Uterus (tissue), 2 donors: ENCODE results near the gene SLC30A7.

ENCODE experiments used
- POLR2A ChIP-seq, 2 donors: fragments of 450-650 bp; IDR thresholded peaks; one replicate each; pipeline ENCODE4 v1.6.1; 2016; ENCODE audit warnings: antibody characterized with exemption in 2 of 2, mild to moderate bottlenecking in 1 of 2, moderate library complexity in 1 of 2
- TF ChIP-seq, protein P1 (sequence below), 4 experiments: fragments of 200-600 bp in 2 of 4; fragments of 450-650 bp in 2 of 4; sonication (generic) in 2 of 4; IDR thresholded peaks; one replicate each; pipeline ENCODE4 v1.5.1; 2016 to 2019; ENCODE audit warnings: antibody characterized with exemption in 4 of 4, mild to moderate bottlenecking in 2 of 4, moderate library complexity in 1 of 4

DNA sequence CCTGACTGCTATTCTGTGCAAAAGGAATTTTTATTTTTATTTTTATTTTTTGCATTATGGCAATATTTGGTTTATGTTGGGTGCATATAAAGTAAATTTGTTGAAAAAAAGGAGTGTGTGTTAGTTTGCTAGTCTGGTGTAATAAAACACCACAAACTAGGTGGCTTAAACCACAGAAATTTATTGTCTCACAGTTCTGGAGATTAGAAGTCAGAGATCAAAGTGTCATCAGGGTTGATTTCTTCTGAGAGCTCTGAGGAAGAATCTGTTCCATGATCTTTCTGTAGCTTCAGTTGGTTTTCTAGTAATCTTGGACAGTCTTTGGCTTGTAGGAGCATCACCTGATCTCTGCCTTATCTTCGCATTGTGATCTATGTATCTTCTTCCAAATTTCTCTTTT, 6.5 kb downstream of the SLC30A7 start:
- no peak for TF ChIP-seq POLR2A (IDR thresholded peaks at IDR 0.05)
- TF ChIP-seq, protein P1, sequence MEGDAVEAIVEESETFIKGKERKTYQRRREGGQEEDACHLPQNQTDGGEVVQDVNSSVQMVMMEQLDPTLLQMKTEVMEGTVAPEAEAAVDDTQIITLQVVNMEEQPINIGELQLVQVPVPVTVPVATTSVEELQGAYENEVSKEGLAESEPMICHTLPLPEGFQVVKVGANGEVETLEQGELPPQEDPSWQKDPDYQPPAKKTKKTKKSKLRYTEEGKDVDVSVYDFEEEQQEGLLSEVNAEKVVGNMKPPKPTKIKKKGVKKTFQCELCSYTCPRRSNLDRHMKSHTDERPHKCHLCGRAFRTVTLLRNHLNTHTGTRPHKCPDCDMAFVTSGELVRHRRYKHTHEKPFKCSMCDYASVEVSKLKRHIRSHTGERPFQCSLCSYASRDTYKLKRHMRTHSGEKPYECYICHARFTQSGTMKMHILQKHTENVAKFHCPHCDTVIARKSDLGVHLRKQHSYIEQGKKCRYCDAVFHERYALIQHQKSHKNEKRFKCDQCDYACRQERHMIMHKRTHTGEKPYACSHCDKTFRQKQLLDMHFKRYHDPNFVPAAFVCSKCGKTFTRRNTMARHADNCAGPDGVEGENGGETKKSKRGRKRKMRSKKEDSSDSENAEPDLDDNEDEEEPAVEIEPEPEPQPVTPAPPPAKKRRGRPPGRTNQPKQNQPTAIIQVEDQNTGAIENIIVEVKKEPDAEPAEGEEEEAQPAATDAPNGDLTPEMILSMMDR (IDR thresholded peaks at IDR 0.05): no peak
